ENCODE data around the gene CFAP20. TPM values are rescaled to one million over a fixed set of nuclear protein-coding genes. Genes with fewer than 3 reads are reported as not detected.

Gene CFAP20
- total RNA-seq, 1 donor from 2014 or later, result 30.3 TPM

DNA sequence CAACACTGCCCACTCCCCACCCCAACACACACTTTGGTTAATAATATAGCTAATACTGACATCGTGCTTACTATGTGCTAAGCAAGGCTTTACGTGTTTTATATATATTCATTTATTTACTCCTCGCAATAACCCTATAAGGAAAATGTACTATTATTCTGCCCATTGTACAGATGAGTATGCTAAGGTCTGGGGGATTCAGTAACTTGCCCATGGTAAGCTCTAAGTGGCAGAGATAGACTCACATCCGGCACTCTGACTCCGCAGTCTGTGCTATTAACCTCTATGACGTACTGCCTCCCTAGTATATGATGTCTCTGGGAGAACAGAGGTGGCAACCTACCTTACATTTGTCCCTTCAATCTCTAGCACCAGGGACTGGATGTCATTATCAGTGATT lies 12.7 kb downstream of the CFAP20 start:
- H3K4me3 ChIP-seq (ENCODE audit: low read depth, low read length), result no peak overlapping the region
- FAIRE-seq (no peak), DNase-seq (ENCODE audit: low read depth) (no peak)
- H3K27me3 ChIP-seq (ENCODE audit: control insufficient read depth, insufficient read depth, low read length), result no peaks in the 10 kb centered on the region
- peaks cover 13% of the 10 kb centered on the region for H3K36me3 ChIP-seq (ENCODE audit: control insufficient read depth, insufficient read depth, low read length)
- TF ChIP-seq, protein P1, sequence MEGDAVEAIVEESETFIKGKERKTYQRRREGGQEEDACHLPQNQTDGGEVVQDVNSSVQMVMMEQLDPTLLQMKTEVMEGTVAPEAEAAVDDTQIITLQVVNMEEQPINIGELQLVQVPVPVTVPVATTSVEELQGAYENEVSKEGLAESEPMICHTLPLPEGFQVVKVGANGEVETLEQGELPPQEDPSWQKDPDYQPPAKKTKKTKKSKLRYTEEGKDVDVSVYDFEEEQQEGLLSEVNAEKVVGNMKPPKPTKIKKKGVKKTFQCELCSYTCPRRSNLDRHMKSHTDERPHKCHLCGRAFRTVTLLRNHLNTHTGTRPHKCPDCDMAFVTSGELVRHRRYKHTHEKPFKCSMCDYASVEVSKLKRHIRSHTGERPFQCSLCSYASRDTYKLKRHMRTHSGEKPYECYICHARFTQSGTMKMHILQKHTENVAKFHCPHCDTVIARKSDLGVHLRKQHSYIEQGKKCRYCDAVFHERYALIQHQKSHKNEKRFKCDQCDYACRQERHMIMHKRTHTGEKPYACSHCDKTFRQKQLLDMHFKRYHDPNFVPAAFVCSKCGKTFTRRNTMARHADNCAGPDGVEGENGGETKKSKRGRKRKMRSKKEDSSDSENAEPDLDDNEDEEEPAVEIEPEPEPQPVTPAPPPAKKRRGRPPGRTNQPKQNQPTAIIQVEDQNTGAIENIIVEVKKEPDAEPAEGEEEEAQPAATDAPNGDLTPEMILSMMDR (IDR thresholded peaks at IDR 0.05; ENCODE audit: insufficient read depth, low read length, severe bottlenecking), result no peak

DNA sequence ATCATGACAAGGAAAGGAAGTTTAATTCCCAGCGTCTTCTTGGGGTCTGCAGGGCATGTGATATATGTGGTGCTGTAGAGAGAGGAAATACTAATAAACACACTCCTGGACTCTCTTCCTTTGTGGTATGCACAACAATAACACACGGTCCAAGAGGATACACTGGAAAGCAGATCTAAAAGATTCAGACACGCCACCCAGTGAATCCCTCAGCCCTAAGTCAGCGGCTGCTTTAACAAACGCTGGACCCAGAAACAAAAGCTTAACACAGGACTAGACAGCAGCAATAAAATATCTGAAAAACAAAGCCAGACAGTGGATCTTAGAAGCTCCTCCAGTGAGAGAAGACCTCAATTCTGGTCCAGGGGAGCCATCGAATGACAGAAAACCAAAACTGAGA lies 13.1 kb downstream of the CFAP20 start:
- TF ChIP-seq, protein P1 (IDR thresholded peaks at IDR 0.05; ENCODE audit: insufficient read depth, low read length, severe bottlenecking), result no peak
- H3K36me3 ChIP-seq (ENCODE audit: control insufficient read depth, insufficient read depth, low read length), result peaks cover 13% of the 10 kb centered on the region
- H3K27me3 ChIP-seq (ENCODE audit: control insufficient read depth, insufficient read depth, low read length), result no peaks in the 10 kb centered on the region
- FAIRE-seq (no peak), DNase-seq (ENCODE audit: low read depth) (no peak)
- H3K4me3 ChIP-seq (ENCODE audit: low read depth, low read length), result no peak overlapping the region

DNA sequence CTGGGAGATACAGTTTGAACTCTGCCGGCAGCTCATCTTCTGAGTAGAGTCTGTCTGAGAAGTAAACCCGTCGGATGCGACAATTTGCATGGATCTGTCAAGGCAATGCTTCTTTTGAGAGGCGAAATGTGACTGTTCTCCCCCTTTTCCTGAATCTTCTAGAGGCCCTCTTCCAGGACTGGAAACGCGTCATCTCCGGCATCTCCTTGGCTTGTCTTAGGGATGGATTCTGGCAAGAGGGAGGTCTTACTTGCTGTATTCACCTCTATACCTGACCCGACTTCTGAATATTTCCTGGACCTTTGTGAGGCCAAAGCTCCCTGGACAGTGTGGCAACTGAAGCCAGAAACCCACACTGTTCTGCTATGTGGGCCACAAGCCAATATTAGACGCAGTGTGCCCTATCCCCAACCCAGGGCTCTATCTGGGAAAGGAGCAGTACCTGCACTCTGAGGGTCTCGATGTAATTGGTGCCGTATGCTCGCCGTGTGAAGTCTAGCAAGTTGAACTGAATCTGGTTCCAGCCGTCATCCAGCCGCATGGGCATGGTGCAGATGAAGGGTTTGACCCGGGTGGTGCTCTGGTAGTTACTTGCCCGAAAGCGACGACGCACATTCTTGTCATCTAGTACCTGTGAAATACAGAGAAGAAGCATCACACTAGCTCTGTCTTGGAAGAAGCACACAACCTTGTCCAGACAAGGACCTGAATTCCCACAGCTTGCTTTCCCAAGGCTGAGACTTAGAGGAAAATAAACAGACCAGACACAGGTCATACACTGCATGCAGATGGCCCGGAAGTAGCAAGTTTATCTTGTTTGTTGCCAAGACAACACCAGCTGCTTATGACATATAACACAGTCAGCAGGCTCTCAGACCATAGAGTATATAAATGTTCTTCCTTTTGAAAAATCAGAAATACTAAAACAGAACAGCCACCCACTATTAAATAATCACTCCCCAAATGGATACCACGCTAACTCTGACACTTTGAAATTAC lies 14.1 kb downstream of the CFAP20 start:
- H3K36me3 ChIP-seq (ENCODE audit: control insufficient read depth, insufficient read depth, low read length), result peaks cover 13% of the 10 kb centered on the region
- DNase-seq (ENCODE audit: low read depth) (no peak), FAIRE-seq (peak; percentile 47)
- TF ChIP-seq, protein P1 (IDR thresholded peaks at IDR 0.05; ENCODE audit: insufficient read depth, low read length, severe bottlenecking), result no peak
- H3K4me3 ChIP-seq (ENCODE audit: low read depth, low read length), result no peak overlapping the region
- no peaks in the 10 kb centered on the region for H3K27me3 ChIP-seq (ENCODE audit: control insufficient read depth, insufficient read depth, low read length)

DNA sequence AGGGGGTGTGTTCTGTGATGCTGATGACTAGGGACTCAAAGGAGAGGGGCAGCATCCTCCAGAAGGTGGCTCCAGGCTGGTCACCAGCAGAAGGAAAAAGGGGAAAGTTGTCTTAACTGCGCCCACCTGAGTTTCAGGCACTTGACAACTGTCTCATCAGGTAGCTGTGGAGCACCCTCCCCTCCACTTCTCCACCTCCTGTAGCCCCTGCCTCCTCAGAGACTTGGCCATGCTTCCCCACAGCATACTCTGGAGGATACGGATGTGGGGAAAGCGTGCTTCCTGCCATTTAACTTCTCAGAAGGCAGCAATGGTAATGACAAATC lies 17.9 kb downstream of the CFAP20 start:
- Histone ChIP-seq H3K4me3 (ENCODE audit: low read depth, low read length) (no peak overlapping the region), H3K36me3 (ENCODE audit: control insufficient read depth, insufficient read depth, low read length) (peaks cover 11% of the 10 kb centered on the region), H3K27me3 (ENCODE audit: control insufficient read depth, insufficient read depth, low read length) (no peaks in the 10 kb centered on the region)
- FAIRE-seq (no peak), DNase-seq (ENCODE audit: low read depth) (no peak)
- TF ChIP-seq, protein P1 (IDR thresholded peaks at IDR 0.05; ENCODE audit: insufficient read depth, low read length, severe bottlenecking), result no peak

DNA sequence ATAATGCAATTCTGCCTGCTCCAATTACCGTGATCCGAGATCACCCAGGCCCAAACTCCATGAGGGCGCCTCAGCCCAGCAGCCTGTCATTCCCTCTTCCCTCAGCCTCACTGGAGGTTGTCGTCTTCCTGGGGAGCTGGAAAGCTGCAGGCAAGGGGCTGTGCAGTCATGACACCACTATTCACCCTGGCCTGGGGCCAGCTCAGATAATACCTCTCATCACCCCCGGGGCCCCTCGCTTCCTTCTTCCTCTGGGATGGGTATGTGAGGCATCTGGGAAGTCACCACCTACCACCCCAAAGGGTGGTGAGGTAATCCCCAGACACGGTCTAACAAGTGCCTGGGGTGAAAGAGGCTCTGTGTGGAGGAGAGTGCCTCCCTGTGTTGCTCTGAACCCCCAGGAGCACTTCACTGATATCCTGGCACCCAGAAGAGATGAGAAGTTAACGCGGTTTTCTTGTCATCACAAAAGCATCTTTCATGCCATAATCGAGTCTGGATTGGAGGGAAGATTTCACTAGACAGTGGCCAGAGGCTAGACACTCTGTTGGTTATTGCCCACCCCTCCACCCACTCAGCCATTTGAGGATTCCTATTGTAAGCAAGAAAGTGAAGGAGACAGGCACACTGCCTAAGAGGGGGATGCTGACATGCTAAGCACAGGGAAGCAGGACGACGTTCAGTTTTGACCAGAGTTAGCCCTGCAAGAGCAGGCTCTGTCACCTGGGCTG lies 18.4 kb downstream of the CFAP20 start:
- Histone ChIP-seq H3K36me3 (ENCODE audit: control insufficient read depth, insufficient read depth, low read length) (peaks cover 8% of the 10 kb centered on the region), H3K27me3 (ENCODE audit: control insufficient read depth, insufficient read depth, low read length) (no peaks in the 10 kb centered on the region), H3K4me3 (ENCODE audit: low read depth, low read length) (no peak overlapping the region)
- TF ChIP-seq, protein P1 (IDR thresholded peaks at IDR 0.05; ENCODE audit: insufficient read depth, low read length, severe bottlenecking), result no peak
- FAIRE-seq, result no peak
- no peak for DNase-seq (ENCODE audit: low read depth)

All from bronchial epithelial cell (primary cell).